Activated CD8-positive, alpha-beta memory T cell treated with anti-CD3 and anti-CD28 coated beads for 1 hour (primary cell): Measurements from ENCODE around the gene TSHB.

ENCODE experiments used
- DNase-seq, 2 donors: peaks; one replicate each; pipeline ENCODE4 v3.0.0-alpha.2; 2020; ENCODE audit warnings: low read depth in 1 of 2; ENCODE audit errors: extremely low read depth in 1 of 2

TSHB gene

DNA sequence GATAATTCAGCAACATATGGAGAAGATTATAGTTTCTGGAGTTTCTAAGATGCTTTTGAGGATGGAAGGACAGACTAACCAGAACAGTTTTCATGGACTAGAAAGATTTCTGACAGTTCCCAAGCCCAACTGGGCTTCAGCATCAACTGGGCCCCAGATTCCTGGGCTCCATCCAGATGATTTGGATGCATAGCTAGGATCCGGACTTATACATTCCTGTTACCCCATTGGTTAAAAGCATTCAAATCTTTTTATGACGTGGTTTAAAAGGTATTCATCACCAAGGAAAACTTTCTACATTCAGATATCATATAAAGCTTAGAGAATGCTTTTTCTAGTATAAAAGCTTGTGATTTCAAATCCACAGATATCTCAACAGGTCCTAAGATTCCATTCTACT, 29.7 kb downstream of the TSHB start:
- no peak for DNase-seq

DNA sequence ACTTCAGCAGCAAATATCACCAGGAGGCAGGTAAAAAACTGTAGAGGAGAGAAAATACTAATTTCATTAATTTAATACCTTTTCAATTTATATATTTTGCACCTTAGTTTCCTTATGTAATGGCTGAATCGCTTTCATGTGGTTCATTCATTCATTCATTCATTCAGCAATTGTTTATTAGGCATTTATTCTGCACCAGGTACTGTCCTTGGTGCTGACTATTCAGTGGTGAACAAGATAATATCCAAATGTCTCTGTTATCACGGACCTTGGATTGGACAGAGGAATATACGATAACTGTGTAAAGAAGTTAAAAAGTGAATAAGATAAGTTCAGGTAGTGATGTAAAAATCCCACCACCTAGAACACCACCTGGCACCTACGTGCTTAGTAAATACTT, 30.9 kb downstream of the TSHB start:
- no peak for DNase-seq

DNA sequence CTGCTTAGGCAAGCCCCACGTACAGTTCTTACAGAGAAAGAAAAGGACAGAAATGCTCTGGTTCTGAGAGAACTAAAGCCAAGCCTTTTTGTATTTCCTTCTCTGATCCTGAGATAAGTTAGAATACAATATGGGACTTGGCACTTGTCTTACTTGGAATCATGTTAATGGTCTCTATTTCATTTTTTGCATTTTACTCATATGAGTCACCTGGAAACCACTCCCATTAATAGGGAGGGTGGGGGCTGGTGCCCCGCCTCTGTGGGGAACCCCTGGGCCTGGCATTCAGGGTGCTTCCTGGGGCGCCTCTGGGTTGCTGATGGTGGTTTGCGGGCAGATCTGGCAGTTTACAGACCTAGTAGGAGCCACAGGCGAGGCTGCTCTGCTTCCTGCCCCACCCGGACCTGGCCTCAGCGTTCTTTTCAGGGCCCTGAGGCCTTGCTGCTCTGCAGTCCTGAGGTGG, 32.9 kb downstream of the TSHB start:
- peak; percentile 86 to 90 for DNase-seq

DNA sequence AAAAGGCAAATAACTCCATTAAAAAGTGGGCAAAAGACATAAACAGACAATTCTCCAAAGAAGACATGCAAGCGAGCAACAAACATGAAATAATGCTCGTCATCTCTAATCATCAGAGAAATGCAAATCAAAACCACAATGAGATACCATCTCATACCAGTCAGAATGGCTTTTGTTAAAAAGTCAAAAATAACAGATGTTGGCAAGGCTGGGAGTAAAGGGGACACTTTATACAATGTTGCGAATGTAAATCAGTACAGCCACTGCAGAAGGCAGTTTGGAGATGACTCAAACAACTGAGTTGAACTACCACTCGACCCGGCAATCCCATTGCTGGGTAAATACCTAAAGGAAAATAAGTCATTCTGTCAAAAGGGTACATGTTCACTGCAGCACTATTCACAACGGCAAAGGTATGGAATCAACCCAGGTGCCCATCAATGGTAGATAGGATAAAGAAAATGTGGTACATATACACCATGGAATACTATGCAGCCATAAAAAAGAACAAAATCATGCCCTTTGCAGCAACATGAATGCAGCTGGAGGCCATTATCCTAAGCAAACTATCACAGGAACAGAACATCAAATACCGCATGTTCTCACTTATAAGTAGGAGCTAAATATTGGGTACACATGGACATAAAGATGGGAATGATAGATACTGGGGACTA, 33.7 kb downstream of the TSHB start:
- no peak for DNase-seq

DNA sequence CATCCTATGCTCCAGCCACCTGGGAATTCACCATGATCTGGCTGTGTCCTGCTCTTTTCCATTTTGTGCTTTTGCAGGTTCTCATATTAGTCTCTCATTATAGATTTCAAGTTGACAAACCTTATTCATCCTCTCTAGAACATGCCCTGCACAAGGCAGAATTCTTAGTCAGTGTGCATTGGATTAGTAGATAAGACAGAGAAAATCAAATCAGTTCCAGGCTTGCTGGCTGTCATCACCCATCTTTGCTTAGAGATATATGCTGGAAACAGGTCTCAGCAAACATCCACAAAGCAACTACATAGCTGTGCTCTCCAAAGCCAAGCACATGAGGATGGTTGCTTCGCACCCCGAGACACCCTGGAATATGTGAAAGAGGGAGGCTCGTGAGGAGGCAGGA, 34.8 kb downstream of the TSHB start:
- DNase-seq, result no peak

DNA sequence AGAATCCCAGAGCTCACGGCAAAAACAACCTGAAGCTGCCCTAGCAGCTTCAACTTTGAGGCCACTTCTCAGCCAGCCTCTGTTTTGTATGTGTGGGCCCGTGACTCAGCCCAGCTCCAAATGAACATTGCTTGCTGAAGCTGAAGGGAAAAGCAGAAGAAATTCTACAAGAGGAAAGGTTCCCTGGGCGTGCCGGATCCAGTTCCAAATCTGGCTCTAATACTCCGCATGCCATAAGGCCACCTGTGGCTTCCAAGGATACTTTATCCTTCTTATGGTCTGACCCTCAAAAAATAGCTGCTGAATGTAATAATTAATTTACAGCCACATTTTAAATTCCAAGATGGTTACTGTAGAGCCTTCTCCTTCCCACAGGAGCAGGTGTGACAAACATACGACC, 35.4 kb downstream of the TSHB start:
- no peak for DNase-seq

DNA sequence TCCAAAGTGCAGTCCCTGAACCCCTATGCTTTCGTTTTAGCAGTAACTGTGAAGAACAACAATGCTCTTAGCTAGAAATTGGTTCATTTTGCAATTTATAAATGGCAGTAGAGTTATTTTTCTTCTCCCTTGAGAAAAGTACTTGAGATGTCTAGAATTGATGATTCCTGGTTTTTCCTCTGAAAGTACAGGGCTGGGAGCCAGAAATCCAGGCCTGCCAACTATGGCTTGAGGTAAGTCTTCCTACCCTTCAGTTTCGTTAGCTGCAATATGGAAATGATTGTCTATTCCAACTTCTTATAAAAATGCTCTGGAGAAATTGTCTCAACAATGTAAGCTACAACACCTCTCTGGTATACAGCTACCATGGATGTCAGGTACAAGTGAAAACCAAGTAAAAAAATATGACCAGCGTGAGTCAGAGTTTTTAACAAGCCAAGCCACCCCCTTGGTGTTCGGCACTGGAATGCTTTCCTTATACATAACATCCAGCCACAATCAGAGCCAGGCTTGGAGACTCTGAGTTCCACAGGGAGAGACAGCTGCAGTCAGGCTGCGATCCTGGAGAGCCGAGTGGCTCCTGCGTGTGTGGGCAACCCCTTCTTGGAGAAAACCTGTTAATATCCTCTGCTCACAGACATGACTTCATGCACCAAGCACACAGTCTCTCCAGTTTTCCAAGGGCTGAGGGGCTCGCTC, 37.7 kb downstream of the TSHB start:
- no peak for DNase-seq

DNA sequence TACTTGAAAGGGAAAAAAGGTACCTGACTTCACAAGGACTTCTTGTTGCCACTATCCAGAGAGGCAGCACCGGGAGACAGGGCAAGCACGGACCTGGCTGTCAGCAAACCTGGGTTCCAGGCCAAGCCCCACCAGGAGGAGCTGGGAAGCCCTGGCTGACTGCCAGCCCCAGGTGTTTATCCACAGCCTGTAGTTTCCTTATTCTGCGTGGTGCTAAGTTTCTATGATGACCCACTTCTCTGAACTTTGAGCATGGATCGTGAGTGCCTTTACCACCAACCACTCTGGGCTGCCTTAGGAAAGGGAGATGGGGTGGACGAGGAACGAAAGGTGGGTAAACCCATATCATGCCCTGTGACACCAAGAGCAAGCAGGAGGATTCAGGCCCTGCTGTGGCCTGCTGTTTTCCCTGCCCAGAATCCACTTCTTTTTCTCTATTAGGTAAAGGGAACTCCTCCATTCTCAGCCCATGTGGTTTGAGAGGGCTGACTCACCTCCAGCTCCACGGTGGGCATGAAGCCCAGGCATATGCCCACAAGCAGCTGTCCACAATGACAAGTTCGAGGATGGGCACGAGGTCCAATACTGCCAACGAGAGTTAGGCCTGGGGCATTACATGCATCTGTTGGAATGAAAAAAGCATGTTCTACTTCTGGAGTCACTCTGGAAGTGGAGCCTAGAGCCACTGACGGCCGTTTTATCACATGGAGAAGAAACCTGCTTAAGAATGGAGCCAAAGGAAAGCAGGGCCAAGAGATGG, 39.4 kb downstream of the TSHB start:
- DNase-seq, result no peak

DNA sequence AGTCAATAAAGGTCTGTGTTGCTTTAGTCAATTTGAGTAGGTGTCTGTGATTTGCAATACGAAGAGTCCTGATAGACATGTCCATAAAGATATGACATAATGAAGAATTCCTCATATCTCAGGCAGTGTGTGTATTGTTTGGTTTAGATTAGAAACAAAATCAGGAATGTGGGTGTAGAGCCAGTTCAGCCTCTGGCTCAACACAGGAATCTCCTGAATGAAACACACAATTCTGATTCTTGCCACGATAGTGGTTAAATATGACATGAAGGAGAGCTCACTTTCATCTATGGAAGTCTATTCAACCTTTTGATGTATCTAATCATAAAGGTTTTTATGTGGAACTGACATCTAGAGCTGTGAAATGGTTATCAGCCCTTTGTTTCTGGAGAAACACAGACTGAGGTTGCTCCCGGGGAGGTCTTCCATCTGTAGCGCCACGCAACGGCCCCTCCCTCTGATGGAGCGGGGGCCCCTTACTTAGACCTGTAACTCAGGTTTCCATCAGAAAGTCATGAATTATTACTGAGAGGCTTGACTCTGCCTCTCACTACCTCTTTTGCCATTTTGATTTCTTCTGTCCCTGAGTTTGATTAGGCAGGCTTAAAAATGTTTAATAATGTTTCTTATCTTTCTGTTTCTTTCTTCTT, 40.2 kb downstream of the TSHB start:
- DNase-seq, result no peak

DNA sequence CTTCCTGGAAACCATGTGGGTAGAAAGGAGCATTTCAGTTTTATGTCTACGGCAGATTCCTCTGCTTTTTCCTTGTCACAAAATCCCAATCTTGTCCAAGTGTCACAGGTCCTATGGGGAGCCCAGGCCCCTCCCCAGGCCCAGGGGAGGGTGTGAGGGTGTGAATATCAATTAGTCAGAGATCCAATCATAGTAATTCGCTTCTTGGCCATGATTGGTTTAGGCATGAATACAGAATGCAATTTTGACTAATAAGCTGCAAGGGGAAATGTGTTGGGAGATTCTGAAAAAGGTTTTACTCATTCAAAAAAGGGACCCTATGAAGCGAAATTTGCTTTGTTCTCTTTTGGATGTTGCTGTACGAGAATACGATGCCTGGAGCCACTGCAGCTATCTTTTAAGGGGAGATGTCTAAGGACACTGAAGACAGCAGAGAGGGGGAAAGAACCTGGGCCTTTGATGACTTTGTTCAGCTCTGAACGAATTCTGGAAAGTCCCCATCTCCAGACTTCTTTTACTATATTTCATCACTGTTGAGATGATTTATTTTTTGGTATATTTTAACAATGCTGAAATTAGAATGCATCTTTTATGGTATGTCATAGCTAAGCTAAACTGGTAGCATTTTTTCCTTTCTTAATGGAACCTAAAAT, 41.5 kb downstream of the TSHB start:
- DNase-seq, result no peak

DNA sequence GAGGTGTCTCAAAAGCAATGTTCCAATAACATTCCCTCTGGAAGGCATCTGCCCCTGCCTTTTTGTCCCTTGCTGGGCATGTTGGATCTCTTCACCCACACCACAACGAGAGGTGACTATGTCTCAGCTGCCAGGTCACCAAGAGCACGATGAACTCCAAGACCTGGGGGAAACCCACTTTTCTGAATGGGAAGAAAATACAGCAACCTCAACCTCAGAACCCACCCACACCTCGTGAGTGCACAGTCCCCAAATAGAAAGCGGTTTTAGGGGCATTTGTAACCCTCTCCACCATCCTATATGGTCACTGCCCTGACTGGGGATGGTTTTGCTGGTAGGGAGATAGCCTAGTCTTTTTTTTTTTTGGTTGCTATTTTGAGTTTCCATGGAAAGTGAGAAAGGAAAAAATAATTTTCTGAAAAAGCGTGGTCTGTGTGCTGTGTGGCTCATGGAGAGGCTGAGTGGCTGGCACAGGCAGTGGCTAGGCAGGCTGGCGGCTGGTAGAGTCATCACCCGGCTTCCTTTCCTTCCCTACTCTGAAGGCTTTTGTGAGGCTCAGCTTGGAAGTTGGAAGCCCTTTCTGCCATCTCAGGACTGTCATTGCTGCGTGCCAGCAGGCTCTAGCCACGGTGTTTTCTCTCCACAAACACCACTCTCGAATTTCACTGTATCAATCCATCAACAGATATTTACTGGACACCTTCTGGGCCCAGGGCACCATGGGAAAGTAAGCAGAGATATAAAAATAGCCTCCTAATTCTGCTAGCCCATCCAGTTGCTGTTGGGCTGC, 43.9 kb downstream of the TSHB start:
- DNase-seq, result no peak

DNA sequence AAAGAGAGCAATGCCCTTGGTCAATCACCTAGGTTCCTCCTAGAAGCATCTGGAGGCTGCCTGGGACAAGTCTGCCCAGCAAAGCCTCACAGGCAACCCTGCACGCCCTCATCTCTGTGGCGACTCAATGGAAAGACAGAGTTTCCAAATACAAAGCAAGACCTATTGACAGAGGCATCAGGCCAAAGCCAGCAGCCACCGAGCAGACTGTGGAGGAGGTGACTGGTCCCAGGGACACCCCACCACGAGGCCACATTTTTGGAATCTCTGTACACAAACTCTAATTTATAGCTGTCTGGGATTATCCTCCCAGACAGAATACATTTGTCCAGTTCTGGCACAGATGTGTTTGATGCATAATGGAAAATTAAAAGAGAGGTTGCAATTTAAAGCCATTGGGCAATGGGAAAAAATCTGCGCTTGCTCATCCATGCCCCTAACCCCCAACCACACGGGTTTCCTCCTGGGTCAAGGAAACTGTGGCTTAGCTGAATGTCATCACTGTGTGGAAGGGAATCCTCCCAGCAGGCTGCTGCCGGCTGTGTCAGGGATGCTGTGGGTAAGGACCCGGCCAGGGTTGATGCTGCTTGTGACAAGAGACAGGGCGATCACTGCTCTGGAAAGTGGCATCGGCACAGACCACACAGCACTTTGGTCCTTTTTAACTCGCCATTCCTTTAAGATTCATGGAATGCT, 45.4 kb downstream of the TSHB start:
- DNase-seq, result no peak

DNA sequence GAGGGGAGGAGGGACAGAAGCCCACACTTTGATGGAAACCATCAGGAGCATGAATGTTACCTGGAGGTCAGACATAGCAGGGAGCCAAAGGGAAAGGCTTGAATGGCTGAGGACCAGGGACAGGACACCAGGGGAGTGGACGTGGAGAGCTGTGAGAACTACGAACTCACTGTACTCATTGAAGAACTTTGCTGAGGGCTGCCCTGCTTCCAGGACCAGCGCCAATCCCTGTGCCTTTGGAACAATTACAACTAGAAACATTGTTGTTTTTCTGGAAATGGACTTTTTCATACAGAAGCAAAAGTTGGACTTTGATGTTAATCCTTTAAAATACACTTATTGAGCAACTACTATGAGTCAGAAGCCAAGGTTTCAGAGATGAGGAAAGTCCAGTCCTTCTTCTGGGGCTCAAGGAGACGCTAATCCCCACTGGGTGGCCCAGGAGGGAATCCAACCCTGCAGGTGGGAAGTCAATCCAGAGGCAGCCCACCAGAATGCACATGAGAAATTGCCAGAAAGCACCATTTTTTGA, 46.8 kb downstream of the TSHB start:
- no peak for DNase-seq

DNA sequence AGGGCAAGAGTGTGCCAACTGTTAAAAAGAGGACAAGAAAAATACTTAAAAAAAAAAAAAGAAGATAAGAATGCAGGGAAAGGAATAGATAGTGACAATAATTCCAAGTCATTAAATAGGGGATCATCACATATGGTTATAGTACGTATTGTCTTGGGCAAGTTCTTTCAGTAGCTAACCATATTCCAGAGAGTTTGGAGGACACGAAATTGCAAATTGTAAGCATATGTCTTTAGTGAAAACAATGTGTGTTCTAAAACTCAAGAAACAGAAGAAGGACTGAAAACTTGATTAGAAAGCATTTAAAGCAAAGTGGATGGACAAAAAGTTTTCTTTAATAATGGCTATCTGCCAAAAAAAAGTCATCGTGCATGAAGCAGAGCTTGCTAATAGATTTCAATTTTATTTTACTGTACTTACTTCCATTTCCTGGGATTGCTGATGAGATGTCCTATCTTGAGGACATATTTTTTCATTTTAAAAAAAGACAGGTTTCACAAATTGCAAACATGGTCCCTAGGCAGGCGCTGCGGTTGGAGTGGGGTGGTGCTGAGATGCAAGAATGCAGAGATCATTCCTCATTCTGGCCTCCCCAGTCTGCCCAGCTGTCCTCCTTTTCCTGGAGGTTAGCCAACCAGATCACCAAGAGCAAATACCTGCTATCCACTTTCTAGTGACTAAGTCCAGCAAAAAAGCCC, 47.8 kb downstream of the TSHB start:
- no peak for DNase-seq

DNA sequence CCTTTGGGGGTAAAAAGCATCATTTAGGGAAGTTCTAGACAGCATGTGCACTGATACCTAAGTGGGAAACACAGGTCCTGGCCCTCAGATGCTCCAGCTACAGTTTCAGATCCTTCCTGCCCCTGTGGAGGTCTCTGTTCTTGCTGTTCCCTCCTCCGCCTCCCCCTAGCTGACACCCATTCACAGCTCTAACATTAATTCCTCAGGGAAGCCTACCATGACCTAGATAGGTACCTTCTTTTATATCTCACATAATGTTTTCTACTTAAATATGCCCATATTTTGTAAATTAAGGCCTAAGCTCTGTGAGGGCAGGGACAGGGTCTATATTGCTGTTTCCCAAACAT, 48.3 kb downstream of the TSHB start:
- no peak for DNase-seq

DNA sequence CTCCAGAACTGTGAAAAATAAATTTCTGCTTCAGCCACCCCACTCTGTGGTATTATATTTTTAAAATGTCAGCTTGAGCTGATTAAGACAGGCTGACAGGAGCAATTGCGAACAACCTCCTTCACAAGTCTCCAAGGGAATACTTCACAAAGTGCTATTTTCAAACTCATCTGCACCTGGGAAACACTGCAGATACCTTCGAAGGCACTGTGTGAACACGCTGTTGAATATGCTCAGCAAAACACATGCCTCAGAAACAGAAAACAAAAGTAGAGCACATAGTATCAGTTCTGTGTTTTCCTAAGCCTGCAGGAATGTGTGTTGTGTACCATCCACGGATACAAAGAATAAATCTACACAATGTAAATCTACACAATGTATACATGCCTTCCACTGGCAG, 49.1 kb downstream of the TSHB start:
- DNase-seq, result no peak

DNA sequence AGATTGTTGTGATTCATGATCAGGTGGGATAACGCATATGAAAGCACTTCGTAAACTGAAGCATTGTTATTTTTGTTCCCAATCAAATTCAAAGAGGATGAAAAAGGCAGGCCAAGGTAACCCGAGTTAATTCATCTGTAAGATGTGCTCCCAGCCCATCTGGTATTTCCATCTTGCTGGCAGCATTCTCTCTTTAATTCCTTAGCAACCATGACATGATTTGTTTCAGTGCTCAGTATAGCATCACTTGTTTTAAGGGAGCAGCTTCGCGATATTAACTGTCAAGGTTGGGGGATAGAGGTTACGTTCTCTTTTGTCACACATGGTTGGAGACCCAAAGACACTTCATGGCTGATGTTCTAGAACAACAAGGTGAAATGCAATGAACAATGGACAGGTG, 53.3 kb downstream of the TSHB start:
- DNase-seq, result no peak
